Common myeloid progenitor, CD34-positive (primary cell): ENCODE data around the gene FAM193A. TPM values are rescaled to one million over a fixed set of nuclear protein-coding genes. Genes with fewer than 3 reads are reported as not detected.

Experiments
- CTCF ChIA-PET: fragments of 350-600 bp; sonication (Branson Sonifier 250); formaldehyde crosslinking; loops from one replicate; lab custom pipeline; 2021; ENCODE audit warnings: antibody characterized with exemption; lab: Charles Lee
- POLR2A ChIA-PET: fragments of 350-600 bp; sonication (Branson Sonifier 250); formaldehyde crosslinking; loops from one replicate; lab custom pipeline; 2021; ENCODE audit warnings: antibody characterized with exemption; lab: Charles Lee
- DNase-seq, 3 donors: peaks; one replicate each; pipeline versions ENCODE4 v3.0.0 to v3.0.0-alpha.2; 2013
- H3K27ac ChIP-seq, 2 experiments: 1 replicate in 1 of 2; 2 replicates in 1 of 2; pipeline ENCODE4 v1.7.0; 2013; ENCODE audit warnings: inconsistent platforms in 2 of 2, low read length in 2 of 2, mild to moderate bottlenecking in 2 of 2, low read depth in 1 of 2, moderate library complexity in 1 of 2; ENCODE audit not compliant: severe bottlenecking in 2 of 2, insufficient read depth in 1 of 2, poor library complexity in 1 of 2
- H3K27me3 ChIP-seq, 5 experiments: replicated peaks in 2 of 5; 1 replicate in 3 of 5; 2 replicates in 2 of 5; pipeline versions ENCODE4 v1.6.1 to v1.7.0; 2013; ENCODE audit warnings: low read length in 4 of 5, mild to moderate bottlenecking in 2 of 5, moderate library complexity in 2 of 5, inconsistent platforms in 1 of 5; ENCODE audit not compliant: insufficient read depth in 5 of 5, control insufficient read depth in 4 of 5
- H3K36me3 ChIP-seq, 4 experiments: 1 replicate in 2 of 4; 2 replicates in 2 of 4; pipeline versions ENCODE4 v1.6.1 to v1.7.0; 2013; ENCODE audit warnings: low read length in 3 of 4, control low read depth in 1 of 4, mild to moderate bottlenecking in 1 of 4; ENCODE audit not compliant: control insufficient read depth in 4 of 4, insufficient read depth in 4 of 4
- H3K4me1 ChIP-seq, 4 experiments: 1 replicate in 3 of 4; 2 replicates in 1 of 4; pipeline versions ENCODE4 v1.6.1 to v1.7.1; 2013; ENCODE audit warnings: low read length in 3 of 4, mild to moderate bottlenecking in 3 of 4, control low read depth in 1 of 4, inconsistent platforms in 1 of 4, moderate library complexity in 1 of 4; ENCODE audit not compliant: control insufficient read depth in 4 of 4, insufficient read depth in 4 of 4; ENCODE audit errors: control extremely low read depth in 1 of 4
- H3K4me3 ChIP-seq, 7 experiments: 1 replicate in 4 of 7; 2 replicates in 3 of 7; pipeline versions ENCODE4 v1.5.1 to v1.7.0; 2013; ENCODE audit warnings: mild to moderate bottlenecking in 7 of 7, low read length in 6 of 7, moderate library complexity in 6 of 7, inconsistent platforms in 2 of 7, low read depth in 2 of 7, control low read depth in 1 of 7; ENCODE audit not compliant: insufficient read depth in 4 of 7, control insufficient read depth in 1 of 7; ENCODE audit errors: extremely low read depth in 1 of 7
- H3K9me3 ChIP-seq, 5 experiments: 1 replicate in 4 of 5; 2 replicates in 1 of 5; pipeline versions ENCODE4 v1.6.1 to v1.7.1; 2013; ENCODE audit warnings: low read length in 4 of 5, mild to moderate bottlenecking in 2 of 5, inconsistent platforms in 1 of 5, low read depth in 1 of 5, moderate library complexity in 1 of 5; ENCODE audit not compliant: control insufficient read depth in 4 of 5, insufficient read depth in 2 of 5; ENCODE audit errors: control extremely low read depth in 1 of 5
- WGBS: methylation state at CpG from one replicate; pipeline ENCODE4 v1.1.5; 2013; ENCODE audit not compliant: insufficient coverage; 5-methylcytosine and 5-hydroxymethylcytosine counted together
- polyA plus RNA-seq: library from polyadenylated mRNA; unstranded; fragments of 120-200 nt; gene quantifications from one replicate; pipeline ENCODE4 v1.2.1, GENCODE V29; 2013

Gene FAM193A
- 20.0 TPM for polyA plus RNA-seq

GRCh38 chr4:2536193-2537010 lies at the start of gene FAM193A:
TSS of gene FAM193A (plus strand) at chr4:2536647. CDS start at chr4:2536916, 269 bp downstream.
- Histone ChIP-seq H3K4me1 (peaks cover 2 to 24% (median 17%) of the 10 kb centered on the region in 4 experiments), H3K27ac (peak within 1 kb of the TSS; percentile 87 to 92), H3K4me3 (peak within 1 kb of the TSS; percentile 64 to 92 (median 85)), H3K36me3 (no peaks in the 10 kb centered on the region), H3K9me3 (no peaks in the 10 kb centered on the region), H3K27me3 (no peaks in the 10 kb centered on the region)
- WGBS: under 1% methylated on average over 77 of the region's 106 CpGs
- CTCF ChIA-PET: interaction anchor here (1.6 to 2.3 kb wide), 2 partner anchors 49 to 418 kb away, joined by 4 to 6 read pairs; no protein-coding TSS in a partner anchor
- DNase-seq: peak; percentile 99 to 100 (median 100)
- POLR2A ChIA-PET: interaction anchor here (1.3 kb wide), 1 partner anchor 51 kb away, joined by 4 read pairs; no protein-coding TSS in a partner anchor

- Histone ChIP-seq H3K27me3 (no peaks in the 10 kb centered on the region), H3K4me1 (peaks cover 22 to 48% (median 38%) of the 10 kb centered on the region in 4 experiments), H3K27ac (no peak overlapping the region), H3K36me3 (peaks cover 5 to 39% (median 25%) of the 10 kb centered on the region in 4 experiments), H3K9me3 (no peaks in the 10 kb centered on the region), H3K4me3 (no peak overlapping the region)
- 92% methylated on average over 5 of the region's 6 CpGs for WGBS
- POLR2A ChIA-PET: no interaction called here
- CTCF ChIA-PET: interaction anchor here (1.0 to 2.1 kb wide), 4 partner anchors 9 to 48 kb away, joined by 3 to 7 read pairs (median 6); no protein-coding TSS in a partner anchor
- DNase-seq: no peak
Observed at GRCh38 chr4:2486981-2487380, 49.5 kb upstream of the FAM193A start.

GRCh38 chr4:2487632-2488031 lies 48.8 kb upstream of the FAM193A start:
- H3K9me3 ChIP-seq: no peaks in the 10 kb centered on the region
- H3K36me3 ChIP-seq: peaks cover 8 to 45% (median 30%) of the 10 kb centered on the region in 4 experiments
- peaks cover 22 to 42% (median 33%) of the 10 kb centered on the region in 4 experiments for H3K4me1 ChIP-seq
- CTCF ChIA-PET: interaction anchor here (1.0 to 2.1 kb wide), 3 partner anchors 9 to 48 kb away, joined by 3 to 7 read pairs (median 6); no protein-coding TSS in a partner anchor
- no peak overlapping the region for H3K4me3 ChIP-seq
- 94% methylated on average over 6 of the region's 6 CpGs for WGBS
- no peak for DNase-seq
- no peaks in the 10 kb centered on the region for H3K27me3 ChIP-seq
- POLR2A ChIA-PET: no interaction called here
- no peak overlapping the region for H3K27ac ChIP-seq

- POLR2A ChIA-PET: interaction anchor here (0.9 kb wide), 1 partner anchor 20 kb away, joined by 3 read pairs; the partner anchor contains the start of gene RNF4
- Histone ChIP-seq H3K4me3 (no peak overlapping the region), H3K27ac (no peak overlapping the region)
Observed at GRCh38 chr4:2489081-2489805, 47.2 kb upstream of the FAM193A start.

GRCh38 chr4:2489841-2490552 lies 46.5 kb upstream of the FAM193A start:
- Histone ChIP-seq H3K27ac (no peak overlapping the region), H3K4me3 (no peak overlapping the region), H3K4me1 (peaks cover 13 to 24% (median 19%) of the 10 kb centered on the region in 4 experiments), H3K36me3 (peaks cover 12 to 55% (median 40%) of the 10 kb centered on the region in 4 experiments), H3K9me3 (no peaks in the 10 kb centered on the region), H3K27me3 (no peaks in the 10 kb centered on the region)
- WGBS: 98% methylated on average over 6 of the region's 9 CpGs
- POLR2A ChIA-PET: interaction anchor here (0.9 kb wide), 1 partner anchor 21 kb away, joined by 3 read pairs; the partner anchor contains the start of gene RNF4
- DNase-seq: no peak
- CTCF ChIA-PET: interaction anchor here (0.8 to 1.5 kb wide), 6 partner anchors 13 to 125 kb away, joined by 3 read pairs; no protein-coding TSS in a partner anchor

More at GRCh38 chr4:2489081-2489805, 47.2 kb upstream of the FAM193A start:
- CTCF ChIA-PET: interaction anchor here (1.3 to 1.5 kb wide), 3 partner anchors 14 to 25 kb away, joined by 3 read pairs; no protein-coding TSS in a partner anchor
- Histone ChIP-seq H3K9me3 (no peaks in the 10 kb centered on the region), H3K27me3 (no peaks in the 10 kb centered on the region), H3K36me3 (peaks cover 12 to 53% (median 38%) of the 10 kb centered on the region in 4 experiments), H3K4me1 (peaks cover 18 to 32% (median 26%) of the 10 kb centered on the region in 4 experiments)
- DNase-seq: no peak
- 96% methylated on average over 20 of the region's 20 CpGs for WGBS

- H3K4me3 ChIP-seq: no peak overlapping the region
- H3K36me3 ChIP-seq: peaks cover 23 to 75% (median 58%) of the 10 kb centered on the region in 4 experiments
- DNase-seq: no peak
- H3K27ac ChIP-seq: no peak overlapping the region
- H3K27me3 ChIP-seq: no peaks in the 10 kb centered on the region
- ChIA-PET CTCF (interaction anchor here (0.6 to 1.3 kb wide), 5 partner anchors 10 to 42 kb away, joined by 3 to 5 read pairs (median 3); no protein-coding TSS in a partner anchor), POLR2A (interaction anchor here (1.4 kb wide), 1 partner anchor 10 kb away, joined by 3 read pairs; no protein-coding TSS in a partner anchor)
- WGBS: 86% methylated on average over 1 of the region's 1 CpG
- peaks cover 0 to under 1% (median 0%) of the 10 kb centered on the region in 4 experiments for H3K4me1 ChIP-seq
- no peaks in the 10 kb centered on the region for H3K9me3 ChIP-seq
Observed at GRCh38 chr4:2492970-2493369, 43.5 kb upstream of the FAM193A start.
